ENCODE data around the gene KLHDC7B. TPM values are rescaled to one million over a fixed set of nuclear protein-coding genes. Genes with fewer than 3 reads are reported as not detected.

KLHDC7B gene
- total and polyA plus RNA-seq, 2 of the 13 experiments (the other 11 are each of a cell fraction or from before 2014, with no cell fraction given): 0.11 TPM; not detected in 1

- TF ChIP-seq NR0B2 (CRISPR knock-in tag; IDR thresholded peaks at IDR 0.05) (no peak), NR3C1 (CRISPR knock-in tag; IDR thresholded peaks at IDR 0.05) (no peak), ZSCAN31 (CRISPR knock-in tag; IDR thresholded peaks at IDR 0.05; ENCODE audit: low read depth) (0 out of 2 replicates have a peak, but pooled peaks have one; percentile 25), ARNTL (CRISPR knock-in tag; IDR thresholded peaks at IDR 0.05) (0 out of 2 replicates have a peak, but pooled peaks have one; percentile 12), ASH2L (IDR thresholded peaks at IDR 0.05; ENCODE audit: insufficient read length, low read depth, low read length) (peak; percentile 67), ZNF543 (CRISPR knock-in tag; IDR thresholded peaks at IDR 0.05) (0 out of 2 replicates have a peak, but pooled peaks have one; percentile 51), DDIT3 (CRISPR knock-in tag; IDR thresholded peaks at IDR 0.05) (no peak), SSRP1 (CRISPR knock-in tag; IDR thresholded peaks at IDR 0.05) (no peak), TRAFD1 (CRISPR knock-in tag; IDR thresholded peaks at IDR 0.05; ENCODE audit: borderline replicate concordance) (no peak), IKZF1 (IDR thresholded peaks at IDR 0.05) (no peak), RCOR2 (CRISPR knock-in tag; IDR thresholded peaks at IDR 0.05) (no peak), CREB1 (IDR thresholded peaks at IDR 0.05) (no peak), CREB1 (CRISPR knock-in tag; IDR thresholded peaks at IDR 0.05) (no peak), HNRNPH1 (optimal IDR thresholded peaks at IDR 0.05; ENCODE audit: low read depth, low read length) (peak; percentile 2), EP300 (IDR thresholded peaks at IDR 0.05; ENCODE audit: low read depth in 2 of 2, low read length in 2 of 2) (peak in 1 of 2 experiments; percentile 48; a peak in 1 of 4 replicates), EP300 (CRISPR knock-in tag; IDR thresholded peaks at IDR 0.05; ENCODE audit: borderline replicate concordance) (no peak; the same call in 1 of the 2 replicates), ZNF619 (CRISPR knock-in tag; IDR thresholded peaks at IDR 0.05) (no peak), GATA4 (IDR thresholded peaks at IDR 0.05; ENCODE audit: borderline replicate concordance, low read depth) (no peak)
- TF ChIP-seq, protein P1, sequence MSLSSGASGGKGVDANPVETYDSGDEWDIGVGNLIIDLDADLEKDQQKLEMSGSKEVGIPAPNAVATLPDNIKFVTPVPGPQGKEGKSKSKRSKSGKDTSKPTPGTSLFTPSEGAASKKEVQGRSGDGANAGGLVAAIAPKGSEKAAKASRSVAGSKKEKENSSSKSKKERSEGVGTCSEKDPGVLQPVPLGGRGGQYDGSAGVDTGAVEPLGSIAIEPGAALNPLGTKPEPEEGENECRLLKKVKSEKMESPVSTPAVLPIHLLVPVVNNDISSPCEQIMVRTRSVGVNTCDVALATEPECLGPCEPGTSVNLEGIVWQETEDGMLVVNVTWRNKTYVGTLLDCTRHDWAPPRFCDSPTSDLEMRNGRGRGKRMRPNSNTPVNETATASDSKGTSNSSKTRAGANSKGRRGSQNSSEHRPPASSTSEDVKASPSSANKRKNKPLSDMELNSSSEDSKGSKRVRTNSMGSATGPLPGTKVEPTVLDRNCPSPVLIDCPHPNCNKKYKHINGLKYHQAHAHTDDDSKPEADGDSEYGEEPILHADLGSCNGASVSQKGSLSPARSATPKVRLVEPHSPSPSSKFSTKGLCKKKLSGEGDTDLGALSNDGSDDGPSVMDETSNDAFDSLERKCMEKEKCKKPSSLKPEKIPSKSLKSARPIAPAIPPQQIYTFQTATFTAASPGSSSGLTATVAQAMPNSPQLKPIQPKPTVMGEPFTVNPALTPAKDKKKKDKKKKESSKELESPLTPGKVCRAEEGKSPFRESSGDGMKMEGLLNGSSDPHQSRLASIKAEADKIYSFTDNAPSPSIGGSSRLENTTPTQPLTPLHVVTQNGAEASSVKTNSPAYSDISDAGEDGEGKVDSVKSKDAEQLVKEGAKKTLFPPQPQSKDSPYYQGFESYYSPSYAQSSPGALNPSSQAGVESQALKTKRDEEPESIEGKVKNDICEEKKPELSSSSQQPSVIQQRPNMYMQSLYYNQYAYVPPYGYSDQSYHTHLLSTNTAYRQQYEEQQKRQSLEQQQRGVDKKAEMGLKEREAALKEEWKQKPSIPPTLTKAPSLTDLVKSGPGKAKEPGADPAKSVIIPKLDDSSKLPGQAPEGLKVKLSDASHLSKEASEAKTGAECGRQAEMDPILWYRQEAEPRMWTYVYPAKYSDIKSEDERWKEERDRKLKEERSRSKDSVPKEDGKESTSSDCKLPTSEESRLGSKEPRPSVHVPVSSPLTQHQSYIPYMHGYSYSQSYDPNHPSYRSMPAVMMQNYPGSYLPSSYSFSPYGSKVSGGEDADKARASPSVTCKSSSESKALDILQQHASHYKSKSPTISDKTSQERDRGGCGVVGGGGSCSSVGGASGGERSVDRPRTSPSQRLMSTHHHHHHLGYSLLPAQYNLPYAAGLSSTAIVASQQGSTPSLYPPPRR (CRISPR knock-in tag; IDR thresholded peaks at IDR 0.05; ENCODE audit: borderline replicate concordance): 0 out of 2 replicates have a peak, but pooled peaks have one; percentile 37
- TF ChIP-seq, protein P2, sequence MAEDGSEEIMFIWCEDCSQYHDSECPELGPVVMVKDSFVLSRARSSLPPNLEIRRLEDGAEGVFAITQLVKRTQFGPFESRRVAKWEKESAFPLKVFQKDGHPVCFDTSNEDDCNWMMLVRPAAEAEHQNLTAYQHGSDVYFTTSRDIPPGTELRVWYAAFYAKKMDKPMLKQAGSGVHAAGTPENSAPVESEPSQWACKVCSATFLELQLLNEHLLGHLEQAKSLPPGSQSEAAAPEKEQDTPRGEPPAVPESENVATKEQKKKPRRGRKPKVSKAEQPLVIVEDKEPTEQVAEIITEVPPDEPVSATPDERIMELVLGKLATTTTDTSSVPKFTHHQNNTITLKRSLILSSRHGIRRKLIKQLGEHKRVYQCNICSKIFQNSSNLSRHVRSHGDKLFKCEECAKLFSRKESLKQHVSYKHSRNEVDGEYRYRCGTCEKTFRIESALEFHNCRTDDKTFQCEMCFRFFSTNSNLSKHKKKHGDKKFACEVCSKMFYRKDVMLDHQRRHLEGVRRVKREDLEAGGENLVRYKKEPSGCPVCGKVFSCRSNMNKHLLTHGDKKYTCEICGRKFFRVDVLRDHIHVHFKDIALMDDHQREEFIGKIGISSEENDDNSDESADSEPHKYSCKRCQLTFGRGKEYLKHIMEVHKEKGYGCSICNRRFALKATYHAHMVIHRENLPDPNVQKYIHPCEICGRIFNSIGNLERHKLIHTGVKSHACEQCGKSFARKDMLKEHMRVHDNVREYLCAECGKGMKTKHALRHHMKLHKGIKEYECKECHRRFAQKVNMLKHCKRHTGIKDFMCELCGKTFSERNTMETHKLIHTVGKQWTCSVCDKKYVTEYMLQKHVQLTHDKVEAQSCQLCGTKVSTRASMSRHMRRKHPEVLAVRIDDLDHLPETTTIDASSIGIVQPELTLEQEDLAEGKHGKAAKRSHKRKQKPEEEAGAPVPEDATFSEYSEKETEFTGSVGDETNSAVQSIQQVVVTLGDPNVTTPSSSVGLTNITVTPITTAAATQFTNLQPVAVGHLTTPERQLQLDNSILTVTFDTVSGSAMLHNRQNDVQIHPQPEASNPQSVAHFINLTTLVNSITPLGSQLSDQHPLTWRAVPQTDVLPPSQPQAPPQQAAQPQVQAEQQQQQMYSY (CRISPR knock-in tag; IDR thresholded peaks at IDR 0.05): no peak
These were observed 23.4 kb downstream of the KLHDC7B start (continued) for GRCh38 chr22:50569041-50569459.
